ENCODE measurements around the gene CD96. TPM values are rescaled to one million over a fixed set of nuclear protein-coding genes. Genes with fewer than 3 reads are reported as not detected.

CD96 gene
- total RNA-seq, 2 donors from 2014 or later, result 31.7 to 97.9 TPM

DNA sequence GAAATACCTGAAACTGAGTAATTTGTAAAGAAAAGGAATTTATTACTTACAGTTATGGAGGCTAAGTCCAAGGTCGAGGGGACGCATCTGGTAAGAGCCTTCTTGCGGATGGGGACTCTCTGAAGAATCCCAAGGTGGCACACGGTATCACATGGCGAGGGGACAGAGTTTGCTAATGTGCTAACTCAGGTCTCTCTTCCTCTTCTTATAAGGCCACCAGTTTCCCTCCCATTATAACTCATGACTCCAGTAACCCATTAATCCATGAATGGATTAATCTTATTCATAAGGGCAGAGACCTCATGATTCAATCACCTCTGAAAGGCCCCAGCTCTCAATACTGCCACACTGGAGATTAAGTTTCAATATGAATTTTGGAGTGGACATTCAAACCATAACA lies 37.5 kb downstream of the CD96 start:
- H3K36me3 Mint-ChIP-seq, result peaks cover 42 to 93% of the 10 kb centered on the region in 2 donors
- H3K27ac Mint-ChIP-seq, result peak overlapping the region in 1 of 2 donors; percentile 83
- no peaks in the 10 kb centered on the region for H3K9me3 Mint-ChIP-seq
- no peak for ATAC-seq
- no peak for DNase-seq (ENCODE audit: low spot score in 2 of 2)

DNA sequence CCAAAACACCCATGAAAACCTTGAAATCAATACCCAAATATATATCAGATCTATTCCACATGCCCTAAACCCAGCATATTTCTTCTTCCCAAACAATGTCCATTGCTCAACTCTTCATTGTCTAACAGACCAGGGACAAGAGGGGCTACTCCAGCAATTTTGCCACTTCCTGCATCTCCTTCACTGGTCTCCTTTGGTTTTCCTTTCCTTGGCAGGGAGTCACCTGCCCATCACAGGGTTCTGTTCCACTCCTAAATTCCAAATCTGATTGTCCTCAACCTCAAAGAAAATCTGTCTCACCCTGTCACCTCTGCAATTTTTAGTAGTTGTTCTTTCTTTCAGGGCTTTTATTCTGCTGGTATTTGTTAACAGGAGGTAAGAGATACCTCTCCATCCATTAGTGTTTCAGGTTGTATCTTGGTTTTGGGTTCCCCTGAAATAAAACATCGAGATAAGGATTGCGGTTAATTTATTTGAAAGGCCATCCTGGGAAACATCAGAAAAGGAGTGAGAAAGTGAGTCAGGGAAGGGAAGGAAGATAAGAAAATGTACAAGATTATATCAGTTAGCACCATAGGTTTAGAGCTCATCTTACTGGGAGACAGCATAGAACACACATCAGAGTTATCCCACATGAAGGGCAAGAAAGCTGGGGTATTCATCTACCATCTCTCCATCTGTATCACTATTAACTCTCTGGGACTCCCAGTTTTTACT lies 39.6 kb downstream of the CD96 start:
- peak in 1 of 2 donors; percentile 43 for ATAC-seq
- H3K9me3 Mint-ChIP-seq, result peaks cover 4 to 9% of the 10 kb centered on the region in 2 donors
- peaks cover 46 to 97% of the 10 kb centered on the region in 2 donors for H3K36me3 Mint-ChIP-seq
- DNase-seq (ENCODE audit: low spot score in 2 of 2), result no peak
- H3K27ac Mint-ChIP-seq, result peak overlapping the region in 1 of 2 donors; percentile 82

DNA sequence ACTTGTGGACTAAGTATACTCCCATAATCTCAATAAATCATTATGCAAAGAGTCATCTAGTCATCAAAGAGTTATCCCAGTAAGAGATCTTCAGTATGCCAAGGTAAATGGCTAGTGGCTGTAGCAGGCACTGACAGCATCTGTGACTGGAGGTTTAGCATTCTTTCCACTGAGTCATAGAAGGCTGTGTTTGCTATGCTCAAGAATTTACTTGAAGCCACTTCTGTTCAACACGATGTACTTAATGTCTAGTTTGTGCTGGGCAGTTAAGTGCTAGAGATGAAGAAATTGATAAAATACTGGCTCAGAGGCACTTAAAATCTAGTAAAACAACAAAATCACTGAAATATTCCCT lies 40.1 kb downstream of the CD96 start:
- Mint-ChIP-seq H3K36me3 (peaks cover 52 to 97% of the 10 kb centered on the region in 2 donors), H3K9me3 (peaks cover 8 to 13% of the 10 kb centered on the region in 2 donors), H3K27ac (peak overlapping the region; percentile 73 to 82)
- peak; percentile 59 to 81 for ATAC-seq
- no peak for DNase-seq (ENCODE audit: low spot score in 2 of 2)

DNA sequence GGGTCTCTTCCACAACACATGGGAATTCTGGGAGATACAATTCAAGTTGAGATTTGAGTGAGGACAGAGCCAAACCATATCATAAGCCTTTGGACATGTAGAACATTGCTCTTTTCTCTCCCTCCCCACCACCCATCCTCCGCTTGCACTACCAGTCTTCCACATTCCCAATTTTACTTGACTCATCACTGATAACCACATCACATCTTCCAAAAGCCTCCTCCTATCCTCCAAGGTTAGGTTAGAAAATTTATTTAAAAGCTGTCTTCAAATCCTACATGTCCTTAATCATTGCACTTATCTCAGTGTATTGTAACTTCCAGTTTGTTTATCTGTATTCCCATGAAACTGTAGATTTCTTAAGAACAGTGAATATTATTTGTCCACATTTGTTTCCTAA lies 42.7 kb downstream of the CD96 start:
- Mint-ChIP-seq H3K36me3 (peaks cover 51 to 94% of the 10 kb centered on the region in 2 donors), H3K27ac (no peak overlapping the region), H3K9me3 (peaks cover 8 to 20% of the 10 kb centered on the region in 2 donors)
- DNase-seq (ENCODE audit: low spot score in 2 of 2) (no peak), ATAC-seq (no peak)

DNA sequence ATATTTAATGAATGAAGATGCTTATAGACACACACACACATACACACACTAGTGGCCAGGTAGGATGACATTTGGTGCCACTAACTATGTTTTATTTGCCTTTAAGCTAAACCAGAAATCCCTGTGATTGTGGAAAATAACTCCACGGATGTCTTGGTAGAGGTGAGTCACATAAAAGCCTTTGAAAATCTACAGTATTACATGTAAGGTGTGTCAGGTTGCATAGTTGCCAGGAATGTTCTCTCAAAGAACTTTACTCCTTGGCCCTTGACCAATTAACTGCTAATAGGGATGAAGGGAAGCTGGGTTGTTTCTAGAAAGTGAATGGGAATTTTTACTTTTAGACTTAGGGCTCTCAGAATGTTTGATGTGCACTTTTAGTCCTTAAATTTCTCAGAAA lies 43.2 kb downstream of the CD96 start:
- H3K27ac Mint-ChIP-seq, result no peak overlapping the region
- peaks cover 8 to 20% of the 10 kb centered on the region in 2 donors for H3K9me3 Mint-ChIP-seq
- DNase-seq (ENCODE audit: low spot score in 2 of 2) (no peak), ATAC-seq (no peak)
- H3K36me3 Mint-ChIP-seq, result peaks cover 56 to 94% of the 10 kb centered on the region in 2 donors

DNA sequence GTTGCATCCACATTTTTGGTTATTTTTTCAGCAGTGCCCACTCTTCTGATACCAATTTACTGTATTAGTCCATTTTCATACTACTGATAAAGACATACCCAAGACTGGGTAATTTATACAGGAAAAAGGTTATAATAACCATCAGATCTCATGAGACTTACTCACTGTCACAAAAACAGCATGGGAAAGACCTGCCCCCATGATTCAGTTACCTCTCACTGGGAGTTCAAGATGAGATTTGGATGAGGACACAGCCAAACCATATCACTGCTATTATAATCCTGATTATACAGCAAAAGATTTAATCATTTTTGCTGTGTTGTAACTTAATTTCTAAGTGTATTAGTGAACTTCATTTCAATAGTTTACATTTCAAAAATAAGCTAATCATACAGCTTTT lies 46.5 kb downstream of the CD96 start:
- Mint-ChIP-seq H3K9me3 (peaks cover 9 to 20% of the 10 kb centered on the region in 2 donors), H3K27ac (peak overlapping the region in 1 of 2 donors; percentile 98), H3K36me3 (peaks cover 66 to 94% of the 10 kb centered on the region in 2 donors)
- ATAC-seq (peak; percentile 42 to 46), DNase-seq (ENCODE audit: low spot score in 2 of 2) (no peak)

DNA sequence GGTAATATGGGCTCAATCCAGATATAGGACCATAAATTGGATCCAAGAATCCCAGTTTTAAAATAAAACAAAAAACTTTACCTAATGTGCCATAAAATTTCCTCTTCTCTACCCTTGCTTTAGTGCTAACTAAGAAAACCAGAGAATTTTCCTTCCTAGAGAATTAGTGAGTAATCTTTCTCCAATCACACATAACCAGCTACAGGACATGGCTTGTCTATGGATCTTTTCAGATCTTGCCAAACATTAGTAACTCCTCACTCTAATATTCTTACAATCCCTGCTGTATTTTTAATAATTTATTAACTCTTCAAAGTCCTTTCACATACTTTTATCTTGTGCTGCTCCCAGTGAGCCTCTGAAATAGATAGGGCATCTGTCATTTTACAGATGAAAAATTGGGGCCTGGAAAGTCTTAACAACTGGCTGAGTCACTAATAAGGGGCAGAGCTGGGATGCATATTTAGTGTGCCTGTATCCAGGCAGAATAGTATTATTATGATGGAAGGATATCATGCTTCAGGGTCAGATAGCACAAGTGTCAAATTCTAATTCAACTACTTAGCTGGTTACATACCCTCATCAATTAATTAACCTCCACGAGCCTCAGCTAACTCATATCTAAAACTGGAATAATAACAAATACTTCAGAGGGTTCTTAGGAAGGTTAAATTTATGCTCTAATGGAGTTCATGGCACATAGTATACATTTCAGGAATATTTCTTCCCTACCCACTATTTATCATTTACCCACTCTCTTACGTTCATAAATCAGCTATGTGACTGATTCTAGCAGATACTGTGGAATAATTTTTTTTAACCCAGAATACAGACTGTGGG lies 47.5 kb downstream of the CD96 start:
- peaks cover 12 to 20% of the 10 kb centered on the region in 2 donors for H3K9me3 Mint-ChIP-seq
- peaks cover 68 to 94% of the 10 kb centered on the region in 2 donors for H3K36me3 Mint-ChIP-seq
- ATAC-seq (no peak), DNase-seq (ENCODE audit: low spot score in 2 of 2) (no peak)
- peak overlapping the region in 1 of 2 donors; percentile 98 for H3K27ac Mint-ChIP-seq

DNA sequence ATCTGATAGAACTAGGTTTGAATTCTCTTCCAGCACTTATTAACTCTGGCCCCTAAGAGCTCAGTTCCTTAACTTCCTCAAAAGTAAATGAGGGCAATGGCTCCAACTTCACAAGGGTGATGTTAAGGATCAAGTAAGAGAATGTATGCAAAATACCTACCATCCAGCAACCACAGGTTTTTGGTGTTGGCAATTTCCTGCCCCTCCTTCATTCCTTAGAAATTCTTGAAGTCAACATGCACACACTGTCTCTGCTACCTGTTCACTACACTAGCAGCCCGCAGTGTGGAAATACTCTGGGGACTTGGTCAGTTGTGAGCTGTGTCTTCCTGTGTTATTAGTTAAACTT lies 48.1 kb downstream of the CD96 start:
- H3K36me3 Mint-ChIP-seq, result peaks cover 74 to 94% of the 10 kb centered on the region in 2 donors
- H3K9me3 Mint-ChIP-seq, result peaks cover 12 to 15% of the 10 kb centered on the region in 2 donors
- peak overlapping the region; percentile 79 to 98 for H3K27ac Mint-ChIP-seq
- no peak for ATAC-seq
- DNase-seq (ENCODE audit: low spot score in 2 of 2), result no peak

DNA sequence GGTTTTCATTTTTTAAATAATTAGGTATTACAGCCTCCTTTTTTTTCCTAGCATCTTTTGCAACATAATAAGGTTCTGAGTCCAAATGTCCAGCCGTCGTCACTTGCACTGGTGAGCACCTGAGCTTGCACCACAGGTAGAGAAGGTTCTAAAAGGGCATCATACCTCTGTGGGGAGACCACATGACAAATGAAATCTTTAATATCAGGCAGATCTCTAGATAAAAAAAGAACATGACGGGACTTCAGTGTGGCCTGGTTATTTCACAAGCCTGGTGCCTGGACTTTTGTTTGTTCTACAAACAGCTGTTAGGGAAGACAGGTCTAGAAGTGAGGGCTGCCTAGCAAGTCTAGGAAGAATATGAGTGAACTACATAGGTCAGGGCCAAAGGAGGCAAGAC lies 49.6 kb downstream of the CD96 start:
- peaks cover 8 to 11% of the 10 kb centered on the region in 2 donors for H3K9me3 Mint-ChIP-seq
- H3K27ac Mint-ChIP-seq, result peak overlapping the region; percentile 96 to 98
- H3K36me3 Mint-ChIP-seq, result peaks cover 73 to 88% of the 10 kb centered on the region in 2 donors
- DNase-seq (ENCODE audit: low spot score in 2 of 2), result no peak
- ATAC-seq, result no peak

DNA sequence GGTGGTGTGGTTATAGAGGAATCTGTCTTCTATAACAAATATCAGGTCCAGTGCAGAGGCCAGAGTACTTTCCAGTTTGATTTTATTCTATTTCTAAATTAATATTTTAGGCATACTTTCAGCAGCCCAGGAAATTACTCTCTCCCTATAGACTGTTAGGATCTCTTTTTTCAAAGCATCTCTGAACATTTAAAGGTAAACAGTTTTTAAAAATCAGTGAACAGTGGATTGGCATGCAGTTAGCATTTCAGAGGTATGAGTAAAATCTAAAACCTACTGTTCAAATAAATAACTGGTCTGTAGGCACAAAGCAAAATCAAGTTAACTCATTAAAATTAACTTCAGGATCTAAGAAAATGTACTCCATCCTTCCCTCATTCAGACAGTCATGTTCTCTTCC lies 50.1 kb downstream of the CD96 start:
- H3K36me3 Mint-ChIP-seq, result peaks cover 67 to 82% of the 10 kb centered on the region in 2 donors
- H3K27ac Mint-ChIP-seq, result peak overlapping the region; percentile 96 to 98
- peaks cover 4 to 7% of the 10 kb centered on the region in 2 donors for H3K9me3 Mint-ChIP-seq
- DNase-seq (ENCODE audit: low spot score in 2 of 2), result no peak
- no peak for ATAC-seq

DNA sequence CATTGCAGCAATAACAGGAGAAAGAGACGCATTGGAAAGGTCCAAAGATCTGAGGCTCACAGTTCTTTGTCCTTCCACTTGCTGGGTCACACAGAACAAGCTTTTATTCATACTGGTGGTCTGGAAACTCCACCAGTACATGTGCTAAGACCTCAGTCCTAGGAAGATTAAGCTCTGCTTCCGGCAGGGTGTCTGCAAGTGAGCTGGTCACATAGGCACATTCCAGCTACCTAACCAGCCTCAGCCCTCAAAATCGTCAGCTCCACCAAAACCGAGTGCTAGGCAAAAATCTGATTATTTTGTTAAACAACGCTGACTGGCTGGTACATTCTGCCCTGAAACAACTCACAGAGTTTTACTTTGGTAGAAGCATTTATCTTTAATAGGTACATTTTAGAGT lies 50.9 kb downstream of the CD96 start:
- Mint-ChIP-seq H3K27ac (peak overlapping the region; percentile 96 to 98), H3K9me3 (peaks cover 4 to 6% of the 10 kb centered on the region in 2 donors), H3K36me3 (peaks cover 66 to 80% of the 10 kb centered on the region in 2 donors)
- no peak for ATAC-seq
- DNase-seq (ENCODE audit: low spot score in 2 of 2), result no peak

DNA sequence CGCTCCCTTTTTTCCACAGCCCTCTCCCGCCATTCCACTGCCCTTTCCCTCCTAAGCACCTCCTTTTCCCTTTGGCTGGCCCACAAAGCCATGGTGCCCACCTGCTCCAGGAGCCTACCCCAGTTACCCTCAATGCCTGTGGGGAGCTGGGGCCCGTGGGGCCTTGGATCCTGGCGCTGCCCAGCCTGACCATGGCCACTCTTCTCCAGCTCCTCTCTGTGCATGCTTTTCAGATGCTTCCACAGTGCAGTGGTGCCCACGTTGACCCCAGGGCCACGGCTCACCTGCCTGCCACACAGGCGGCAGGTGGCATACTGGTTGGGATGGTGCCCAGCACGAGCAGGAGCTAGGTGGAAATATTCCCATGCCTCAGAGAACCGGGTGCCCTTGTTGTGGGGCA lies 51.7 kb downstream of the CD96 start:
- Mint-ChIP-seq H3K36me3 (peaks cover 68 to 81% of the 10 kb centered on the region in 2 donors), H3K27ac (peak overlapping the region; percentile 96 to 98), H3K9me3 (peaks cover 0 to 4% of the 10 kb centered on the region in 2 donors)
- peak in 1 of 2 donors; percentile 4 for ATAC-seq
- no peak for DNase-seq (ENCODE audit: low spot score in 2 of 2)

DNA sequence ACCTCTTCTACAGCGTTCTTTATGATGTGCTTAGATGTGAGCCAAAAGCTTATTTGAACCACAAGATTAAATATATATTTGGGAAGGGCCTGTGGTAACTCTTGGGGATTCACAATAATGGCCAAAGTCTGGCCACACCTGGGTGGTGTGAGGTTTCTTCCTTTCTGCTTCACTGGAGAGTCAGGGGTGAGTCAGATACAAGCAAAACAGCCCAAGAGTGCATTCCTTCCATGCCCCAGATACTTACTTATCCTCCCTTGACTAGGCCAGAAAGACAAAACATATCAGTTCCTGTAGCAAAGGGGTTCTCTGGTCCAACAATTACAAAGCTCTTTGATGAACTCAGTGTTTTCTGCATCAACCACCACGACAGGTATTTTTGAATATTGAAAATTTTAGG lies 52.2 kb downstream of the CD96 start:
- peak overlapping the region; percentile 96 to 98 for H3K27ac Mint-ChIP-seq
- ATAC-seq, result peak in 1 of 2 donors; percentile 71
- H3K9me3 Mint-ChIP-seq, result peaks cover 0 to 4% of the 10 kb centered on the region in 2 donors
- peaks cover 68 to 78% of the 10 kb centered on the region in 2 donors for H3K36me3 Mint-ChIP-seq
- no peak for DNase-seq (ENCODE audit: low spot score in 2 of 2)

DNA sequence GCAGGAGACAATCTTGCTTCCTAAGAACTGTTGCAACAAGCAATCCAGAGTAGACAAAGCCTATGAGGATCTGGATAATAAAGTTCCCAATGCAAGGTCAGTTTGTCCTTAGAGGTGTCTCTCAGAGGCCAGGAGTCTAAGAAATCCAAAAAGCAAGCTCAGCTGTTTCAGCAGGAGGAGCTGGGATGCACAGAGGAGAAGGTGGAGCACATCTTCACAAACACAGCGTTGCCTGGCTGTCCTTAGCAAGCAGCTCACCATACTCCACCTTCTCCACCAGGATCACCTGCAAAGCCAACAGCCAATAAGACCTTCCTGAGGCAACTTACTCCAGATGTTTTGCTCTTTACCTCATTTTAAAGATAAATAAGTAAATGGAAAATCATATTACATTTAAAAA lies 52.8 kb downstream of the CD96 start:
- peaks cover 65 to 75% of the 10 kb centered on the region in 2 donors for H3K36me3 Mint-ChIP-seq
- H3K9me3 Mint-ChIP-seq, result peaks cover 0 to 4% of the 10 kb centered on the region in 2 donors
- peak; percentile 36 to 44 for ATAC-seq
- peak overlapping the region; percentile 96 to 98 for H3K27ac Mint-ChIP-seq
- no peak for DNase-seq (ENCODE audit: low spot score in 2 of 2)

DNA sequence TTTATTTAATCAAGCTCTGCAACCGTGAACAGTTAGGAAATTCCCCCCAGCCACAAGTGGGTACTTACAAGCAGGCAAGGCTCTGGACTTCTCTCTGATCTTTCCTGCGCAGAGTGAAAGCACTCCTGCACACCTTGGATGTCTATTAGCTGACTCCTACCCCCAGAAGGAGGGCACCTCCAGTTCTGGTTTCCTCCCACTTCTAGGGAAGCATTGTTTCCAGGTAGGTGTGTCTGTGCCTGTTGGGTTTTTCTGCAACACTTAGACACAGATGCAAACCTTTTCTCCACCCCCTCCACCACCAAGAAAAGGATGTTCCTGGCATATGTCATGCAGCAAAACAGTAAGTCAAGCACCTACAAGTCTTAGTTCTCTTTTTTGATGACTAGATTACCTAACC lies 53.2 kb downstream of the CD96 start, which contains the start of gene ZBED2:
Gene ZBED2 (minus strand): TSS at position 115 of the 400 bp plus-strand sequence. CDS start 1,145 bp downstream, outside the sequence.
- Mint-ChIP-seq H3K27ac (peak within 1 kb of the TSS; percentile 96 to 98), H3K36me3 (peaks cover 65 to 75% of the 10 kb centered on the region in 2 donors), H3K9me3 (peaks cover 0 to 4% of the 10 kb centered on the region in 2 donors)
- peak; percentile 66 to 77 for ATAC-seq
- no peak for DNase-seq (ENCODE audit: low spot score in 2 of 2)

DNA sequence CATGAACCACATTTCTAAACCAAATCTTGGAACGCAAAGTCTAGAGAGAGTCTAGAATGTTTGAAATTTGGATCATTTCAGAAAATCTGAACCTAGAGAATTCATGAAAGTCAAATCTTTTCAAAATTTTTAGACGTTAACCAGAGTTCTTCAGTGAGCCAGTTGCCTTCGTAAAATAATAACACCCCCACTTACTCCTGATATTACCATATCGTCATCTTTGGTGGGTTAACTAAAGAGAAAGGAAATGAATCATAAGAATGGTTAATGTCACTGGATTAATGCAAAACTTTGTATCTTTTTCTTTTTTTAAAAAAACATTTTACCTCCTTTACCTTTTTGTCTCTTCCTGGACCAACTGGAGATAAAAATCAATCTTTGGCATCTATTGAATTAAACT lies 54.3 kb downstream of the CD96 start:
- DNase-seq (ENCODE audit: low spot score in 2 of 2), result no peak
- H3K36me3 Mint-ChIP-seq, result peaks cover 62 to 71% of the 10 kb centered on the region in 2 donors
- H3K9me3 Mint-ChIP-seq, result peaks cover 0 to 7% of the 10 kb centered on the region in 2 donors
- ATAC-seq, result peak; percentile 62 to 79
- peak overlapping the region; percentile 95 to 98 for H3K27ac Mint-ChIP-seq

DNA sequence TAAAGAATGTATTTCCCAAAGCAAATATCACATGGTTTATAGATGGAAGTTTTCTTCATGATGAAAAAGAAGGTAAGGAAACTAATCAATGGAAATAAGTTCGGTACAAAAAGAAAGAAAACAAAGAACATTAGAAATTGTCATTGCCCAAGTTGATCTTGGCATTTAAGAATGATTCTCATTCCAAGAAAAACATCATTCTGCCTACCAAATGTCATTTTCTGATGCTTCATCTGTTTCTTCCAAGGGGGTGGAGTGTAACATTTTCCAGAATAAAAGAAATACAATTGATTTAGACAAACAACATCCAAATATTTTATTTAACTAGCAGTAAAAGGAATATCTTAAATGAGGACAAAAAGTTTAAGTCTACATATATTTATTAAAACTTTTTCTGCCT lies 56.1 kb downstream of the CD96 start:
- no peak for DNase-seq (ENCODE audit: low spot score in 2 of 2)
- peaks cover 0 to 7% of the 10 kb centered on the region in 2 donors for H3K9me3 Mint-ChIP-seq
- peaks cover 49 to 57% of the 10 kb centered on the region in 2 donors for H3K36me3 Mint-ChIP-seq

More for the DNA sequence above, 56.1 kb downstream of the CD96 start:
- H3K27ac Mint-ChIP-seq, result peak overlapping the region; percentile 15 to 85
- no peak for ATAC-seq
